ENCODE data around the gene TCTA.

DNA sequence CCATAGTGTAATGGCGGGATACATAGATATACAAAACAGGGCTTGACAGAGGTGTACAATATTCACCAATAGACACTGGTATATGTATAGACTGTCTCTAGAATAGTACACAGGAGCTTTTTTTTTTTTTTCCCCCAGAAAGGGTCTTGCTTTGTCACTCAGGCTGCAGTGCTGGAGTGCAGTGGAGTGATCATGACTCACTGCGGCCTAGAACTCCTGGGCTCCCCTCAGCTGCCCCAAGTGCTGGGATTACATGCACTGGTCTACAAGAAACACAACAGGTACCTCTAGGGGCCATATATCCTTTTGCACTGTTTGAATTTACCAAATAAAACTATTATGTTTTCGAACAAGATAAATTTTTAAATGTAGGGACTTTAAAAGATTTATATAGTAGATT lies 12.8 kb upstream of the TCTA start:
- TF ChIP-seq, protein P1, sequence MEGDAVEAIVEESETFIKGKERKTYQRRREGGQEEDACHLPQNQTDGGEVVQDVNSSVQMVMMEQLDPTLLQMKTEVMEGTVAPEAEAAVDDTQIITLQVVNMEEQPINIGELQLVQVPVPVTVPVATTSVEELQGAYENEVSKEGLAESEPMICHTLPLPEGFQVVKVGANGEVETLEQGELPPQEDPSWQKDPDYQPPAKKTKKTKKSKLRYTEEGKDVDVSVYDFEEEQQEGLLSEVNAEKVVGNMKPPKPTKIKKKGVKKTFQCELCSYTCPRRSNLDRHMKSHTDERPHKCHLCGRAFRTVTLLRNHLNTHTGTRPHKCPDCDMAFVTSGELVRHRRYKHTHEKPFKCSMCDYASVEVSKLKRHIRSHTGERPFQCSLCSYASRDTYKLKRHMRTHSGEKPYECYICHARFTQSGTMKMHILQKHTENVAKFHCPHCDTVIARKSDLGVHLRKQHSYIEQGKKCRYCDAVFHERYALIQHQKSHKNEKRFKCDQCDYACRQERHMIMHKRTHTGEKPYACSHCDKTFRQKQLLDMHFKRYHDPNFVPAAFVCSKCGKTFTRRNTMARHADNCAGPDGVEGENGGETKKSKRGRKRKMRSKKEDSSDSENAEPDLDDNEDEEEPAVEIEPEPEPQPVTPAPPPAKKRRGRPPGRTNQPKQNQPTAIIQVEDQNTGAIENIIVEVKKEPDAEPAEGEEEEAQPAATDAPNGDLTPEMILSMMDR (optimal IDR thresholded peaks at IDR 0.05 in 1 of 3, IDR thresholded peaks at IDR 0.05 in 1 of 3, conservative IDR thresholded peaks at IDR 0.05 in 1 of 3; ENCODE audit: extremely low read depth in 1 of 3, insufficient read depth in 2 of 3, low read length in 3 of 3), result no peak
- no peak for TF ChIP-seq EZH2 (IDR thresholded peaks at IDR 0.05; ENCODE audit: low read length)

Measured in keratinocyte (primary cell).